GM12878 (cell line): ENCODE data around the gene KCNH4. TPM values are rescaled to one million over a fixed set of nuclear protein-coding genes. Genes with fewer than 3 reads are reported as not detected.

Experiments used
- ATAC-seq: fragments of 200-7000 bp; cut with Tn5 transposase; 3 replicates; pipeline ENCODE4 v1.9.1; 2020; ENCODE audit warnings: mild to moderate bottlenecking, moderate library complexity
- BruUV-seq: library from RNA; stranded (reverse); fragments of 400-500 nt; replicated peaks from 2 replicates; lab custom pipeline; 2021; lab: Mats Ljungman, UMichigan
- CTCF ChIA-PET: fragments of 300-600 bp; sonication (Branson Sonifier 250); formaldehyde crosslinking; extraction: SDS; loops from one replicate; lab custom pipeline; 2021; ENCODE audit warnings: inconsistent platforms; lab: Yijun Ruan, JAX
- POLR2A ChIA-PET: fragments of 350-600 bp; formaldehyde crosslinking; extraction: SDS; loops from one replicate; lab custom pipeline; 2021; ENCODE audit warnings: inconsistent platforms; lab: Charles Lee
- RAD21 ChIA-PET: fragments of 300-600 bp; sonication (Branson Sonifier 250); formaldehyde crosslinking; loops from one replicate; lab custom pipeline; 2023; ENCODE audit warnings: antibody characterized with exemption; ENCODE audit not compliant: unreplicated experiment; lab: Charles Lee
- SMC1A ChIA-PET: fragments of 300-600 bp; sonication (Branson Sonifier 250); formaldehyde crosslinking; loops from one replicate; lab custom pipeline; 2023; ENCODE audit not compliant: unreplicated experiment, uncharacterized antibody; lab: Charles Lee
- DNase-seq: peaks from one replicate; pipeline ENCODE4 v3.0.0-alpha.2; 2011; ENCODE audit warnings: low read depth, low spot score
- FAIRE-seq: peaks from 3 replicates; lab custom pipeline; 2011; peaks lifted over from hg19 to GRCh38; lab: Jason Lieb, UNC
- H2AFZ ChIP-seq: 2 replicates; pipeline ENCODE4 v1.6.0; 2011; ENCODE audit warnings: low read depth, low read length, control low read depth; ENCODE audit not compliant: control insufficient read depth
- H3K27ac ChIP-seq: 2 replicates; pipeline ENCODE4 v1.5.1; 2011; ENCODE audit warnings: control low read depth; ENCODE audit not compliant: control insufficient read depth, insufficient read depth
- H3K27me3 ChIP-seq, 2 experiments: replicated peaks in 1 of 2; 2 replicates each; pipeline versions ENCODE4 v1.6.0 to v1.6.1; 2011; ENCODE audit warnings: low read length in 1 of 2; ENCODE audit not compliant: control insufficient read depth in 2 of 2, insufficient read depth in 2 of 2
- H3K36me3 ChIP-seq, 2 experiments: 2 replicates each; pipeline ENCODE4 v1.5.1; 2011; ENCODE audit warnings: low read length in 1 of 2; ENCODE audit not compliant: control insufficient read depth in 2 of 2, insufficient read depth in 2 of 2
- H3K4me1 ChIP-seq: 2 replicates; pipeline ENCODE4 v1.6.1; 2011; ENCODE audit warnings: mild to moderate bottlenecking, low read length, moderate library complexity, mixed read lengths; ENCODE audit not compliant: control insufficient read depth, insufficient read depth
- H3K4me2 ChIP-seq: 2 replicates; pipeline ENCODE4 v1.6.0; 2011; ENCODE audit warnings: control low read depth; ENCODE audit not compliant: control insufficient read depth, insufficient read depth
- H3K4me3 ChIP-seq: fragments of 200-600 bp; sonication (generic); 2 replicates; pipeline ENCODE4 v1.5.1; 2016
- H3K79me2 ChIP-seq: 2 replicates; pipeline ENCODE4 v1.6.0; 2011; ENCODE audit warnings: low read length; ENCODE audit not compliant: control insufficient read depth, insufficient read depth
- H3K9ac ChIP-seq: 2 replicates; pipeline ENCODE4 v1.8.0; 2011; ENCODE audit warnings: low read length, control low read depth, mixed read lengths; ENCODE audit not compliant: control insufficient read depth, insufficient read depth
- H3K9me3 ChIP-seq: replicated peaks from 3 replicates; pipeline ENCODE4 v1.5.1; 2011; ENCODE audit warnings: mild to moderate bottlenecking, low read length; ENCODE audit not compliant: control insufficient read depth, insufficient read depth
- H4K20me1 ChIP-seq: 2 replicates; pipeline ENCODE4 v1.6.0; 2011; ENCODE audit not compliant: control insufficient read depth, insufficient read depth
- BCL11A ChIP-seq: IDR thresholded peaks from 2 replicates; pipeline ENCODE4 v1.6.1; 2011; ENCODE audit warnings: low read depth, low read length
- BHLHE40 ChIP-seq, 2 experiments: fragments of 450-650 bp in 1 of 2; IDR thresholded peaks; 2 replicates each; pipeline ENCODE4 v1.6.1; 2011 to 2017; ENCODE audit warnings: low read depth in 2 of 2, borderline replicate concordance in 1 of 2, improper control_type of control experiment in 1 of 2, low read length in 1 of 2, mild to moderate bottlenecking in 1 of 2
- E2F4 ChIP-seq: IDR thresholded peaks from 2 replicates; pipeline ENCODE4 v1.6.1; 2012; ENCODE audit warnings: low read depth, low read length, improper control_type of control experiment
- EED ChIP-seq: sonication (generic); IDR thresholded peaks from 2 replicates; pipeline ENCODE4 v1.6.1; 2016; ENCODE audit warnings: antibody characterized with exemption, low read depth
- FOS ChIP-seq: IDR thresholded peaks from 3 replicates; pipeline ENCODE4 v1.6.1; 2011; ENCODE audit warnings: borderline replicate concordance; ENCODE audit not compliant: insufficient read length; ENCODE audit errors: extremely low read depth
- HSF1 ChIP-seq: fragments of 150-350 bp; IDR thresholded peaks from 2 replicates; pipeline ENCODE4 v1.6.1; 2014; ENCODE audit warnings: mild to moderate bottlenecking, low read depth, low read length
- JUND ChIP-seq: IDR thresholded peaks from 2 replicates; pipeline ENCODE4 v1.6.1; 2012; ENCODE audit warnings: low read depth, mild to moderate bottlenecking, low read length, improper control_type of control experiment, moderate library complexity
- KDM1A ChIP-seq: fragments of 200-600 bp; sonication (generic); IDR thresholded peaks from 2 replicates; pipeline ENCODE4 v1.6.1; 2016; ENCODE audit warnings: borderline replicate concordance
- REST ChIP-seq: IDR thresholded peaks from 2 replicates; pipeline ENCODE4 v1.6.1; 2012; ENCODE audit warnings: mild to moderate bottlenecking, low read depth, low read length
- SMAD1 ChIP-seq: fragments of 450-650 bp; IDR thresholded peaks from 2 replicates; pipeline ENCODE4 v1.6.1; 2018; ENCODE audit warnings: mild to moderate bottlenecking, low read depth; ENCODE audit not compliant: partially characterized antibody
- SMARCA5 ChIP-seq: fragments of 450-650 bp; IDR thresholded peaks from 2 replicates; pipeline ENCODE4 v1.6.1; 2017; ENCODE audit warnings: mild to moderate bottlenecking
- SPI1 ChIP-seq: IDR thresholded peaks from 2 replicates; pipeline ENCODE4 v1.6.1; 2011; ENCODE audit warnings: low read depth, mild to moderate bottlenecking, low read length, moderate library complexity, borderline replicate concordance; ENCODE audit not compliant: insufficient read depth
- SRF ChIP-seq, 2 experiments: IDR thresholded peaks; 2 replicates each; pipeline ENCODE4 v1.6.1; 2011; ENCODE audit warnings: low read depth in 2 of 2, low read length in 2 of 2, mild to moderate bottlenecking in 1 of 2, moderate library complexity in 1 of 2
- TCF12 ChIP-seq: IDR thresholded peaks from 2 replicates; pipeline ENCODE4 v1.6.1; 2011; ENCODE audit warnings: low read depth, mild to moderate bottlenecking, low read length
- TCF3 ChIP-seq: IDR thresholded peaks from 2 replicates; pipeline ENCODE4 v1.6.1; 2012; ENCODE audit warnings: low read depth, mild to moderate bottlenecking, low read length, borderline replicate concordance; ENCODE audit not compliant: insufficient read depth
- ZBED1 ChIP-seq: IDR thresholded peaks from 2 replicates; pipeline ENCODE4 v1.6.1; 2016; ENCODE audit warnings: borderline replicate concordance
- WGBS: methylation state at CpG from one replicate; pipeline ENCODE4 v1.1.6; 2016; ENCODE audit warnings: low lambda C conversion rate; ENCODE audit not compliant: insufficient replicate concordance, insufficient coverage; ENCODE audit errors: missing lambda C conversion rate; 5-methylcytosine and 5-hydroxymethylcytosine counted together
- in situ Hi-C: fragments of 300-500 bp; cut with MboI; formaldehyde crosslinking; loops from 9 replicates; pipeline ENCODE4 v1.14.3; 2018; ENCODE audit warnings: mixed read lengths
- intact Hi-C: fragments of 100-400 bp; cut with micrococcal nuclease; formaldehyde crosslinking; loops from one replicate; pipeline ENCODE4 v1.14.2; 2022; ENCODE audit not compliant: unreplicated experiment
- polyA plus RNA-seq, 11 experiments: library from polyadenylated mRNA; depleted of rRNA in 4 of 11; unstranded in 6 of 11; stranded (reverse) in 5 of 11; fragments of >200 nt; fragmentation: Nextera tagmentation in 4 of 11; fragmentation: Illumina TruSeq in 1 of 11; extraction: Ambion mirVana in 4 of 11; extraction: Trizol in 1 of 11; gene quantifications; 1 replicate in 1 of 11; 2 replicates in 10 of 11; pipeline versions ENCODE4 v1.2.1 to v1.2.3, GENCODE V29; 2011 to 2016; ENCODE audit warnings: inconsistent platforms in 2 of 11, missing spikeins in 2 of 11, low read depth in 1 of 11
- total RNA-seq, 4 experiments: library from RNA; depleted of rRNA in 3 of 4; stranded (reverse); fragments of >200 nt in 3 of 4; fragmentation: Illumina TruSeq in 1 of 4; extraction: Trizol in 1 of 4; gene quantifications; 2 replicates each; pipeline versions ENCODE4 v1.2.1 to v1.2.3, GENCODE V29; 2013 to 2021

The KCNH4 gene
- total and polyA plus RNA-seq, 10 of the 15 experiments (the other 5 are each of a cell fraction or from before 2014, with no cell fraction given) = 0.03 to 0.88 (median 0.10) TPM; not detected in 2

- BruUV-seq = no TSS peak
- Histone ChIP-seq H3K36me3 (peaks cover 5 to 6% of the 10 kb centered on the region in 2 experiments; a peak in 2 of 4 replicates), H3K79me2 (peaks cover 7% of the 10 kb centered on the region), H3K4me2 (no peak overlapping the region), H3K27ac (no peak overlapping the region), H3K4me3 (no peak overlapping the region), H3K27me3 (no peaks in the 10 kb centered on the region), H3K9ac (no peak overlapping the region), H3K4me1 (peaks cover 26% of the 10 kb centered on the region), H4K20me1 (no peaks in the 10 kb centered on the region), H3K9me3 (no peaks in the 10 kb centered on the region; the same call in 2 of the 3 replicates), H2AFZ (no peak overlapping the region)
- DNase-seq (no peak), FAIRE-seq (peak; percentile 93), ATAC-seq (peak; percentile 58)
- ChIA-PET POLR2A (interaction anchor here (1.0 to 1.3 kb wide), 2 partner anchors 10 to 91 kb away, joined by 3 to 5 read pairs; no protein-coding TSS in a partner anchor), RAD21 (interaction anchor here (1.0 to 4.7 kb wide), 8 partner anchors 16 to 153 kb away, joined by 3 to 78 read pairs (median 14); partner anchors contain the start of genes CNP, KCNH4 and NKIRAS2), SMC1A (interaction anchor here (1.1 to 5.2 kb wide), 6 partner anchors 49 to 290 kb away, joined by 3 to 53 read pairs (median 10); partner anchors contain the start of gene KCNH4), CTCF (interaction anchor here (1.0 to 7.1 kb wide), 11 partner anchors 16 to 379 kb away, joined by 3 to 138 read pairs (median 11); partner anchors contain the start of genes CNP, DNAJC7, KCNH4 and NKIRAS2)
- in situ Hi-C loops = no loop called here
- intact Hi-C loops = loop anchor here (1.0 kb wide), 3 partner anchors 50 to 154 kb away; no protein-coding TSS in a partner anchor
- WGBS = 19% methylated on average over 17 of the region's 18 CpGs
- TF ChIP-seq BHLHE40 (IDR thresholded peaks at IDR 0.05; ENCODE audit: borderline replicate concordance in 1 of 2, low read depth in 2 of 2, low read length in 1 of 2) = peak in 1 of 2 experiments; percentile 10; a peak in 1 of 4 replicates
- no peak for TF ChIP-seq BCL11A
- TF ChIP-seq EED = no peak
- no peak for TF ChIP-seq JUND
- peak; percentile 95 for TF ChIP-seq TCF12
- no peak for TF ChIP-seq SPI1
- TF ChIP-seq ZBED1 = no peak
- TF ChIP-seq SMAD1 = no peak
- TF ChIP-seq SMARCA5 = 0 out of 2 replicates have a peak, but pooled peaks have one; percentile 39
- TF ChIP-seq FOS = no peak
- TF ChIP-seq REST = no peak
- TF ChIP-seq HSF1 = no peak
- TF ChIP-seq E2F4 = no peak
- TF ChIP-seq SRF (IDR thresholded peaks at IDR 0.05; ENCODE audit: low read depth in 2 of 2, low read length in 2 of 2) = no peak
- peak; percentile 94; the same call in 1 of the 2 replicates for TF ChIP-seq TCF3
- TF ChIP-seq KDM1A = no peak
Observed at GRCh38 chr17:42116705-42117396, 64.1 kb downstream of the KCNH4 start.
